GM23248 (cell line): ENCODE results near the gene THAP4.

Experiments used
- EZH2 ChIP-seq: fragments of 200-600 bp; sonication (generic); IDR thresholded peaks from 2 replicates; pipeline ENCODE4 v1.6.1; 2018; ENCODE audit warnings: antibody characterized with exemption, mild to moderate bottlenecking; ENCODE audit not compliant: insufficient read depth, poor library complexity, severe bottlenecking
- EZH2phosphoT487 ChIP-seq: fragments of 200-600 bp; sonication (generic); IDR thresholded peaks from 2 replicates; pipeline ENCODE4 v1.6.1; 2018; ENCODE audit warnings: antibody characterized with exemption, moderate library complexity, mild to moderate bottlenecking, low read depth; ENCODE audit not compliant: insufficient read depth

DNA sequence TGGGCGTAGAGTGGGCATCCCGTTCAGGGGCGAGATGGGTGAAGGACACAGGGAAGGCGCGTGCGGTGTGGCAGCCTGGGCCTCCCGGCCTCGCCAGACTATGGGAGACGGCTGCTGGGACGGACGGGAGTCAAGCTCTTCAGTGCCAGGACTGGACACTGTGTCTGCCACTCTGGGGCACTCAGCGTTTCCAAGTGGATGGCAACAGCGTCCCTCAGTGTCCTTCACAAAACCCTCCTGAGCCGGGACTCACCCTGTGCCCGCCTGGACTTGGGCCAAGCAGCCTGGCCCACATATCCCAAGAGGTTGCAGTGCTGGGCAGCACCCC is 94.7 kb downstream of the THAP4 start:
- TF ChIP-seq EZH2 = no peak
- TF ChIP-seq EZH2phosphoT487 = no peak
